ENCODE data around the gene NKX6-2.

GRCh38 chr10:132817701-132818211 is 31.8 kb upstream of the NKX6-2 start:
- TF ChIP-seq EZH2 (IDR thresholded peaks at IDR 0.05; ENCODE audit: insufficient read depth, poor library complexity, severe bottlenecking), result no peak
- no peak for TF ChIP-seq EZH2phosphoT487 (IDR thresholded peaks at IDR 0.05; ENCODE audit: insufficient read depth, low read depth)

All from GM23248 (cell line).